GM03348 (cell line): ENCODE measurements around the gene TPGS2.
A peak's percentile ranks its signal among the peaks of the same experiment; 100 is the strongest.
"Not testable (repeated sequence)": the region's sequence is repeated elsewhere in the genome, so short reads cannot be mapped to it uniquely, and the experiment has no call there.

Source experiments
- DNase-seq: peaks from one replicate; pipeline ENCODE4 v3.0.0; 2012; ENCODE audit warnings: low spot score

The TPGS2 gene

DNA sequence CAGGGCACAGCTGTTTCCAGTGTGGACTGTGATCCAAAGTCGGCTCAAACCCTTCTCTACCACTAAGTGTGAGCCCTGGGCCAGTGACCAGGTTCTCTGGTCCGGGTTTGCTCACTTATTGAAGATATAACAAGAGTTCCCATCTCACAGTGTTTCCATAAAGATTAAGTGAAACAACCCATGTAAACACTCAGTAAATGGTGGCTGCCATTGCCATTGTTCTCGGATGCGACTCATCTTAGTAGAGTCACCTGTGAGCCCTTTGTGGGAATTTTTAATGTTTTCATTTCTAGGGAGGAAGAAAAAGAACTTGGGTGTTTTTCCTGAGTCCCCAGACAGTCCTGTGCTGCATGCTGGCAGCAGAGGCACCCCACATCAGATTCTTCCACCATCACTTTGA is 53.4 kb downstream of the TPGS2 start:
- DNase-seq, result no peak

DNA sequence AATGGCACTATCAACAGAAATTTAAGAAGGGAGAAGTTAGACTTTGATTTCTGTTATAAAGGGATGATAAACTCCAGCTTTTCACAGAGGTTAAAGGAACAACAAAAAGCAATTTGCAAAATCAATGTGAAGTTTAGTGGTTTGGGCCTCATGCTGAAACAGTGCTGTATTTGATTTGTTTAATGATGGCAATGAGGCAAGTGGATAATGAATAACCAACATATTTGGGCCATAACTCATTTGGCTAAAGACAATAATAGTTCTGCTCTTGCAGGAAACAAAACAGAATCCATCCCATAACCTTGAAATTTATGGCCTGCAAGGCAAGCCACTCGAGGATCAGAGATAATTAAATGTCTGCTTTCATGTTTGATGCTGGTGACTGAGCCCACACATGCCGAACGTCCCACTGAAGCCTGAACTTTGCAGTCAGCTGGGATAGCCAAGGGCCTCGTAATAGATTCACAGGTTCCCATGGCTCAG is 56.5 kb downstream of the TPGS2 start:
- peak; percentile 48 for DNase-seq

- no peak for DNase-seq
Observed at GRCh38 chr18:36771245-36771644, 57.6 kb downstream of the TPGS2 start.

- DNase-seq, result peak; percentile 28
Observed at GRCh38 chr18:36770315-36770946, 58.4 kb downstream of the TPGS2 start.

DNA sequence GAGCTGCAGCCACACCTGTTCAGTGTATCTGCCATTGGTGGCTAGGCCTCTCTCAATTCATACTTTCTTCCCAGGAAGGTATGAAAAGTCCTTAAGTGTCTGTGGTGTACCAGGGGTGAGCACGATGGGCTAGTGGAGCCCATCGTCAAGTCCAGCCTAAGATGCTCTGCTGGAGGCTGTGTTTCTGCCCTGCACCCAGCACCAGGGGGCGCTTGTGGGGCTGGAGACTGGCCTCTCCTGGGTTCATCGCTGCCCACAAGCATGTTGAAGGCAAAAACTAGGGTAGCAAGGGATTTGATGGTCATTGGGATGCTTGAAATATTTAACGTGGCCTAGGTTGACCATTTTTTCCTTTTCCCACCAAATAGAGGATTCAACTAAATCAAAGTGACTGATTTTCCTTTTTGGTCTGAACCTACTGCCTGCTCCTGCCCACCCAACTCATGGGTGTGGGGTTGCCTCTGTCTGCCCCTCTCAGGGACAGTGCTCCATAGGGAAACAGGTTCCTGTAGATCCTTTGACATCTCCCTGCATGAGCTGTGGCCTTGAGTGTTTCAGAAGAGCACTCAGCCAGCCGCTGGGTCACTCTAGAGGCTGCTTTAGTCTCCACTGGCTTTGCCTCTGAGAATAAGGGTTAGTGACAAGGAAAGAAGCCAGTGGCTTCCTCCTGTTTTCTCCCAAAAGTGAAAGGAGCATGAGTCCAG is 59.0 kb downstream of the TPGS2 start:
- no peak for DNase-seq

DNA sequence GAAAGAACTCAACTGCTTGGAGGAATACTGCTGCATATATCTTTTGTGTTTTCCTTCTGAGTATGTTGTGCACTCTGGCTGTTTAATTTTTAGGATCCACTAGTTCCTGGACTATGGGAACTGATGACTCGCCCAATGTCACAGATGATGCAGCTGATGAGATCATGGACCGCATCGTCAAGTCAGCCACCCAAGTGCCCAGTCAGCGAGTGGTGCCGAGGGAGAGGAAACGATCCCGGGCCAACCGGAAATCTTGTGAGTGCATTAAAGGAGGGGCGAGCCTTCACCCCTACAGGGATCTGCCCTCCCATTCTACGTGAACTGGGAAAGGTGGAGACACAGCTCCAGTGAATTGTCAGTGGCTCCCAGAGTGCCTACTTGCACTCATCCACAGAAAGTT is 59.6 kb downstream of the TPGS2 start:
- no peak for DNase-seq

DNA sequence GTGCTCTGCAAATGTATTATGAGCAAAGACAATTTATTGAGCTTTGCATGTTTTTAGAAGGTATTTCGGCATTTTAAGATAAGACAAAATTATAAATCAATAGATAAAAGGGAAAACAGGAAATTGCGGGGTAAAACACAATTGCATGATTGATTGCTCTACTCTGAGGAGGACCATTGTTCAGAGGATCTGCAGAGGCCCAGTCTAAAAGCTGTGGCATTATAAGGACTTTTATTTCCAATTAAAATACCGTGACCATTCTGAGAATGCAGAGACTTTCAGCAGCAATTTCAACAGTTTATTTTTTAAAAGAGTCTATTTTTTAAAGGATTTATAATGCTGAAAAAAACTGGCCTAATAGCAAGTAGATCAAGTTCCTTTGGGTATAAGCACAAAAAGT is 62.0 kb downstream of the TPGS2 start:
- DNase-seq, result no peak

GRCh38 chr18:36762965-36763364 is 65.8 kb downstream of the TPGS2 start:
- not testable (repeated sequence) for DNase-seq

DNA sequence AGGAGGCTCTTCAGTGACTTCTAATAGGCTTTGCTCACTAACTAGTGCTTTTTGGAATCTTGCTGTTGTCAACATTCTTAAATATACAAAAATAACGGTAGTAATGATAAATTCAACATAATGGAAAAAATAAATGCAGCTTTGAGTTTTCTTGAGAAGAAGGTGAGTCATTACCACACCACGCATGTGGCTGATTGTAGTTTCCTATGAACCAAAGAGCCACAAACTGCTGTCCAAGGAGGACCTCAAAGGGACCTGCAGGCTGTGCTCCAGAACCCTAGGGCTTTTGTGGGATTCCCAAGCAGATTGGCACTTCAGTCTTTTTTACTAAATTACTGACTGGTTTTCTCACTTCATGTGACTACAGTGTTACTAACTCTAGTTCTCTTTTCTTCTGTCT is 66.7 kb downstream of the TPGS2 start:
- DNase-seq, result no peak

GRCh38 chr18:36761186-36761698 is 67.6 kb downstream of the TPGS2 start:
- no peak for DNase-seq

- no peak for DNase-seq
Observed at GRCh38 chr18:36760598-36760997, 68.2 kb downstream of the TPGS2 start.

- no peak for DNase-seq
Observed at GRCh38 chr18:36759167-36759776, 69.5 kb downstream of the TPGS2 start.

DNA sequence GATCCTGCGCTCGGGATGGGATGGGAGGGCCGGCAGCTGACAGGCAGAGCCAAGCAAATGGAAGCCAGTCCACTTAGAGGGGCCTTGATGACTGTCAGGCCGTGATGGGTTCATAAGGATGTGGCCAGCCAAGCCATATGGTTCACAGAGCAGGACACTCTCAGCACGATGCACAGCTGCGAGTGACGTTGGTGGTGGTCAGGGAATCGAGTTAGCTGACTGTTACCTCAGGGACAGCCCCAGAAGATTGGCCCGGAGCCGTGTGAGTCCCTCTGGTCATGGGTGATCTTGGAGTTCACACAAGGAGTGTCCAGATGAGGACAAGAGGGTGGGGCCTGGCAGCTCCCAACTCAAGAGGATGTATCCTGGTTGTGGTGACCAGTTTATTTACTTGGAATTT is 70.2 kb downstream of the TPGS2 start:
- DNase-seq, result no peak

- peak; percentile 44 for DNase-seq
Observed at GRCh38 chr18:36757991-36758390, 70.8 kb downstream of the TPGS2 start.

- DNase-seq, result peak; percentile 75
Observed at GRCh38 chr18:36757081-36757480, 71.7 kb downstream of the TPGS2 start.

DNA sequence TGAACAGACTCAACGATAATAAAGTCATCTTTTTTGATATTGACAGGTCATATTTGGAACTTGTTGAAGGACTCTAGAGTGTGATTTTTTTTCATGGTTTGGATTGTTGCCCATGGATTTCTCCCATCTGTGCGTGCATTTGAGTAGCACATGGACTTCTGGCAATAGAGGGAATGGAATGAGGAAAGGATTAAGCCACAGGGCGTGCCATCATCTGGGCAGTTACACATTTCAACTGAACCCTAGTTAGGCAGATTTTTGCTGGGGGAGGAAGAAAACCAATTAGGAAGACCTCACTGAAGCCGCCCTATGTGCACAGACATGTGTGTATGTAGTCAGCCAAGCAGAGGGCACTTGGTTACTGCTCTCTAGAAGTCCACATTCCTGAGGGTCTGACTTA is 72.6 kb downstream of the TPGS2 start:
- peak; percentile 82 for DNase-seq

GRCh38 chr18:36752929-36753865 is 75.6 kb downstream of the TPGS2 start:
- no peak for DNase-seq

DNA sequence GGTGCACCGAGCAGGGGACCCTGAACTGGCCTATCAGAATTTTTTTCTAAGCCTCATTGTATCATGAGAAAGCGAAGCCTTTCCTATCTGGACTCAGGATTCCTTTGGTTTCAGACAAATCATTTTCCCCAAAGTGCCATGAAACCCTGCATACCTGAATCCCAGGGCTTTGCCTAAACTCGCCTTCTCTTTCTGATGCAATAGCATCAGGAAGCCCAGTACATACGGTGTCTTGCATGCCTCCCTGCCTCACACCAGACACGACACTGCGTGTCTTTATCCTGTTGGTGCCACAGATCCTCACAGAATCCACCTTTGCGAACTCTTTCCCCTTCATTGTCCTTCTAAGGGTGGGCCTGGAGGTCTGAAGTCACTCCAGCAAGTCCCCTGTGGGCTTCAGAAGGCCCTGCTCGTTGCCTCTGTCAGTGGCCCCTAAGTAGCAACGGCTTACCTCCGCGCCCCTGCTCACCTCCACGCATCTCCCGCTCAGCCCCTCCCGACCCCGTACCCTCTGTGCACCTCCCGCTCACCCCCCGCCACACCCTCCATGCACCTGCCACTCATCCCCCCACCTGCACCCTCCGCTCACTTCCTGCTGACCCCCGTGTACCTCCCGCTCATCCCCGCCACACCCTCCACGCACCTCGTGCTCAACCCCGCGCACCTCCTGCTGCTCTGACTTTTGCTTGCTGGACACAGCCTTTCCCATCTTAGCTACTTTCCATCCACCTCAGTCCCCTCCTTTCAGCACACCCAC is 83.4 kb downstream of the TPGS2 start:
- DNase-seq, result no peak

- DNase-seq, result peak; percentile 61
Observed at GRCh38 chr18:36744261-36744876, 84.4 kb downstream of the TPGS2 start.
